HUES64 (cell line): ENCODE data around the gene MDM4.

Source experiments
- H3K27ac ChIP-seq: 2 replicates; pipeline ENCODE4 v1.7.0; 2013; ENCODE audit warnings: low read depth, low read length, inconsistent platforms
- H3K27me3 ChIP-seq: 2 replicates; pipeline ENCODE4 v1.6.1; 2013; ENCODE audit warnings: mild to moderate bottlenecking, low read length; ENCODE audit not compliant: insufficient read depth
- H3K36me3 ChIP-seq: 2 replicates; pipeline ENCODE4 v1.6.1; 2013; ENCODE audit warnings: mild to moderate bottlenecking, low read length; ENCODE audit not compliant: insufficient read depth
- H3K4me1 ChIP-seq: 2 replicates; pipeline ENCODE4 v1.6.1; 2013; ENCODE audit warnings: mild to moderate bottlenecking, low read length, moderate library complexity; ENCODE audit not compliant: insufficient read depth
- H3K4me3 ChIP-seq: 2 replicates; pipeline ENCODE4 v1.5.1; 2013; ENCODE audit warnings: mild to moderate bottlenecking, low read length, moderate library complexity
- H3K9ac ChIP-seq: 2 replicates; pipeline ENCODE4 v1.6.1; 2013; ENCODE audit warnings: mild to moderate bottlenecking, low read depth, low read length
- H3K9me3 ChIP-seq: 2 replicates; pipeline ENCODE4 v1.6.1; 2013; ENCODE audit warnings: low read depth, low read length; ENCODE audit not compliant: insufficient read depth
- WGBS: fragments of 150-250, 120-280 bp; methylation state at CpG from one replicate; pipeline ENCODE4 v1.1.7; 2013; ENCODE audit warnings: missing lambda C conversion rate; 5-methylcytosine and 5-hydroxymethylcytosine counted together

Gene MDM4

GRCh38 chr1:204602871-204603542 lies 86.8 kb downstream of the MDM4 start:
- H3K27me3 ChIP-seq: no peaks in the 10 kb centered on the region
- WGBS: 94% methylated on average over 6 of the region's 6 CpGs
- no peaks in the 10 kb centered on the region for H3K36me3 ChIP-seq
- no peak overlapping the region for H3K4me3 ChIP-seq
- H3K27ac ChIP-seq: no peak overlapping the region
- H3K4me1 ChIP-seq: peaks cover 16% of the 10 kb centered on the region
- no peaks in the 10 kb centered on the region for H3K9me3 ChIP-seq
- H3K9ac ChIP-seq: no peak overlapping the region

GRCh38 chr1:204605791-204606190 lies 89.6 kb downstream of the MDM4 start:
- Histone ChIP-seq H3K36me3 (no peaks in the 10 kb centered on the region), H3K4me3 (no peak overlapping the region), H3K27me3 (no peaks in the 10 kb centered on the region), H3K27ac (no peak overlapping the region), H3K9me3 (no peaks in the 10 kb centered on the region), H3K9ac (no peak overlapping the region), H3K4me1 (peaks cover 16% of the 10 kb centered on the region)
- WGBS: 92% methylated on average over 7 of the region's 7 CpGs
